HL-60 (cell line): ENCODE measurements around the gene SLC35A5.

Source experiments
- POLR2AphosphoS5 ChIP-seq: IDR thresholded peaks from 2 replicates; pipeline ENCODE4 v1.6.1; 2012; ENCODE audit warnings: low read depth
- SPI1 ChIP-seq: IDR thresholded peaks from 2 replicates; pipeline ENCODE4 v1.6.1; 2012; ENCODE audit warnings: low read depth, mild to moderate bottlenecking, borderline replicate concordance
- TF ChIP-seq, protein P1 (sequence below): IDR thresholded peaks from one replicate; pipeline ENCODE4 v1.5.1; 2011; ENCODE audit warnings: low read length, control low read depth, inconsistent platforms; ENCODE audit not compliant: insufficient read depth
- TF ChIP-seq, protein P2 (sequence below): IDR thresholded peaks from 2 replicates; pipeline ENCODE4 v1.6.1; 2012; ENCODE audit warnings: low read depth; ENCODE audit not compliant: insufficient replicate concordance

- TF ChIP-seq, protein P1, sequence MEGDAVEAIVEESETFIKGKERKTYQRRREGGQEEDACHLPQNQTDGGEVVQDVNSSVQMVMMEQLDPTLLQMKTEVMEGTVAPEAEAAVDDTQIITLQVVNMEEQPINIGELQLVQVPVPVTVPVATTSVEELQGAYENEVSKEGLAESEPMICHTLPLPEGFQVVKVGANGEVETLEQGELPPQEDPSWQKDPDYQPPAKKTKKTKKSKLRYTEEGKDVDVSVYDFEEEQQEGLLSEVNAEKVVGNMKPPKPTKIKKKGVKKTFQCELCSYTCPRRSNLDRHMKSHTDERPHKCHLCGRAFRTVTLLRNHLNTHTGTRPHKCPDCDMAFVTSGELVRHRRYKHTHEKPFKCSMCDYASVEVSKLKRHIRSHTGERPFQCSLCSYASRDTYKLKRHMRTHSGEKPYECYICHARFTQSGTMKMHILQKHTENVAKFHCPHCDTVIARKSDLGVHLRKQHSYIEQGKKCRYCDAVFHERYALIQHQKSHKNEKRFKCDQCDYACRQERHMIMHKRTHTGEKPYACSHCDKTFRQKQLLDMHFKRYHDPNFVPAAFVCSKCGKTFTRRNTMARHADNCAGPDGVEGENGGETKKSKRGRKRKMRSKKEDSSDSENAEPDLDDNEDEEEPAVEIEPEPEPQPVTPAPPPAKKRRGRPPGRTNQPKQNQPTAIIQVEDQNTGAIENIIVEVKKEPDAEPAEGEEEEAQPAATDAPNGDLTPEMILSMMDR, result no peak
- TF ChIP-seq SPI1 (no peak), POLR2AphosphoS5 (no peak)
- TF ChIP-seq, protein P2, sequence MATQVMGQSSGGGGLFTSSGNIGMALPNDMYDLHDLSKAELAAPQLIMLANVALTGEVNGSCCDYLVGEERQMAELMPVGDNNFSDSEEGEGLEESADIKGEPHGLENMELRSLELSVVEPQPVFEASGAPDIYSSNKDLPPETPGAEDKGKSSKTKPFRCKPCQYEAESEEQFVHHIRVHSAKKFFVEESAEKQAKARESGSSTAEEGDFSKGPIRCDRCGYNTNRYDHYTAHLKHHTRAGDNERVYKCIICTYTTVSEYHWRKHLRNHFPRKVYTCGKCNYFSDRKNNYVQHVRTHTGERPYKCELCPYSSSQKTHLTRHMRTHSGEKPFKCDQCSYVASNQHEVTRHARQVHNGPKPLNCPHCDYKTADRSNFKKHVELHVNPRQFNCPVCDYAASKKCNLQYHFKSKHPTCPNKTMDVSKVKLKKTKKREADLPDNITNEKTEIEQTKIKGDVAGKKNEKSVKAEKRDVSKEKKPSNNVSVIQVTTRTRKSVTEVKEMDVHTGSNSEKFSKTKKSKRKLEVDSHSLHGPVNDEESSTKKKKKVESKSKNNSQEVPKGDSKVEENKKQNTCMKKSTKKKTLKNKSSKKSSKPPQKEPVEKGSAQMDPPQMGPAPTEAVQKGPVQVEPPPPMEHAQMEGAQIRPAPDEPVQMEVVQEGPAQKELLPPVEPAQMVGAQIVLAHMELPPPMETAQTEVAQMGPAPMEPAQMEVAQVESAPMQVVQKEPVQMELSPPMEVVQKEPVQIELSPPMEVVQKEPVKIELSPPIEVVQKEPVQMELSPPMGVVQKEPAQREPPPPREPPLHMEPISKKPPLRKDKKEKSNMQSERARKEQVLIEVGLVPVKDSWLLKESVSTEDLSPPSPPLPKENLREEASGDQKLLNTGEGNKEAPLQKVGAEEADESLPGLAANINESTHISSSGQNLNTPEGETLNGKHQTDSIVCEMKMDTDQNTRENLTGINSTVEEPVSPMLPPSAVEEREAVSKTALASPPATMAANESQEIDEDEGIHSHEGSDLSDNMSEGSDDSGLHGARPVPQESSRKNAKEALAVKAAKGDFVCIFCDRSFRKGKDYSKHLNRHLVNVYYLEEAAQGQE, result no peak
These were observed 42.7 kb downstream of the SLC35A5 start for GRCh38 chr3:112604536-112604935.
